K562 (cell line): Measurements from ENCODE around the gene TRABD. TPM values are rescaled to one million over a fixed set of nuclear protein-coding genes. Genes with fewer than 3 reads are reported as not detected.

Source experiments
- ATAC-seq: fragments of 200-7000 bp; cut with Tn5 transposase; 3 replicates; pipeline ENCODE4 v1.9.1; 2020; ENCODE audit warnings: moderate library complexity
- BruUV-seq: library from RNA; stranded (reverse); fragments of 400-500 nt; replicated peaks from 2 replicates; lab custom pipeline; 2021; lab: Mats Ljungman, UMichigan
- CTCF ChIA-PET: fragments of 300-600 bp; formaldehyde crosslinking; extraction: SDS; loops from one replicate; lab custom pipeline; 2021; ENCODE audit warnings: low intra/inter-chr PET ratio; lab: Yijun Ruan, JAX
- POLR2A ChIA-PET: fragments of 300-600, 350-650 bp; sonication (Branson Sonifier 250); formaldehyde crosslinking; extraction: SDS; loops from one replicate; lab custom pipeline; 2021; ENCODE audit warnings: antibody characterized with exemption, inconsistent platforms; lab: Yijun Ruan, JAX
- DNase-seq, 4 experiments: peaks; one replicate each; pipeline versions ENCODE4 v3.0.0 to v3.0.0-alpha.2; 2011 to 2018; ENCODE audit warnings: low spot score in 3 of 4, mixed read lengths in 3 of 4; ENCODE audit errors: extremely low read depth in 1 of 4
- FAIRE-seq: peaks from 2 replicates; lab custom pipeline; 2011; peaks lifted over from hg19 to GRCh38; lab: Jason Lieb, UNC
- H2AFZ ChIP-seq: 2 replicates; pipeline ENCODE4 v1.6.0; 2011; ENCODE audit warnings: low read depth, low read length, control low read depth, inconsistent platforms
- H3K27ac ChIP-seq: fragments of 200-600 bp; 3 replicates; pipeline ENCODE4 v1.8.0; 2011; ENCODE audit warnings: low read depth, mild to moderate bottlenecking, control low read depth, inconsistent platforms, low read length, moderate library complexity, mixed read lengths; ENCODE audit errors: extremely low read depth
- H3K27me3 ChIP-seq, 2 experiments: fragments of 300-600 bp in 1 of 2; 2 replicates in 1 of 2; 3 replicates in 1 of 2; pipeline versions ENCODE4 v1.6.0 to v1.8.0; 2011; ENCODE audit warnings: inconsistent platforms in 2 of 2, low read length in 2 of 2, mild to moderate bottlenecking in 1 of 2, mixed read lengths in 1 of 2, moderate library complexity in 1 of 2; ENCODE audit not compliant: control insufficient read depth in 2 of 2, insufficient read depth in 2 of 2
- H3K36me3 ChIP-seq: fragments of 300-600 bp; 3 replicates; pipeline ENCODE4 v1.8.0; 2011; ENCODE audit warnings: mild to moderate bottlenecking, low read length, inconsistent platforms; ENCODE audit not compliant: control insufficient read depth, insufficient read depth
- H3K4me1 ChIP-seq, 2 experiments: fragments of 200-600 bp in 1 of 2; replicated peaks in 1 of 2; 2 replicates in 1 of 2; 3 replicates in 1 of 2; pipeline versions ENCODE4 v1.5.1 to v1.8.0; 2011; ENCODE audit warnings: inconsistent platforms in 2 of 2, low read length in 2 of 2, mild to moderate bottlenecking in 1 of 2, mixed read lengths in 1 of 2, moderate library complexity in 1 of 2; ENCODE audit not compliant: control insufficient read depth in 2 of 2, insufficient read depth in 2 of 2
- H3K4me2 ChIP-seq: 2 replicates; pipeline ENCODE4 v1.6.1; 2011; ENCODE audit warnings: low read length, control low read depth, inconsistent platforms, mixed read lengths; ENCODE audit not compliant: insufficient read depth
- H3K4me3 ChIP-seq: fragments of 200-600 bp; sonication (generic), shearing (Covaris generic); 2 replicates; pipeline ENCODE4 v1.5.1; 2016; ENCODE audit warnings: control low read depth, inconsistent platforms
- H3K79me2 ChIP-seq: fragments of 200-600 bp; 3 replicates; pipeline ENCODE4 v1.8.0; 2011; ENCODE audit warnings: low read length, inconsistent platforms; ENCODE audit not compliant: control insufficient read depth, insufficient read depth
- H3K9ac ChIP-seq, 2 experiments: 2 replicates each; pipeline versions ENCODE4 v1.6.0 to v1.6.1; 2011; ENCODE audit warnings: low read depth in 2 of 2, low read length in 2 of 2, control low read depth in 1 of 2, inconsistent platforms in 1 of 2, mild to moderate bottlenecking in 1 of 2, mixed read lengths in 1 of 2; ENCODE audit not compliant: insufficient read depth in 1 of 2
- H3K9me1 ChIP-seq: one replicate; pipeline ENCODE4 v1.6.0; 2011; ENCODE audit warnings: inconsistent platforms, mild to moderate bottlenecking, low read length, moderate library complexity; ENCODE audit not compliant: control insufficient read depth, insufficient read depth
- H3K9me3 ChIP-seq: replicated peaks from 2 replicates; pipeline ENCODE4 v1.5.1; 2011; ENCODE audit warnings: low read depth, low read length, inconsistent platforms; ENCODE audit not compliant: control insufficient read depth, insufficient read depth
- H4K20me1 ChIP-seq: replicated peaks from 2 replicates; pipeline ENCODE4 v1.6.1; 2011; ENCODE audit warnings: low read length, inconsistent platforms, mixed read lengths; ENCODE audit not compliant: control insufficient read depth, insufficient read depth
- ATF7 ChIP-seq: fragments of 450-650 bp; IDR thresholded peaks from 2 replicates; pipeline ENCODE4 v1.7.1; 2014; ENCODE audit warnings: mild to moderate bottlenecking, moderate library complexity
- CCNT2 ChIP-seq: IDR thresholded peaks from 2 replicates; pipeline ENCODE4 v1.6.1; 2011; ENCODE audit warnings: borderline replicate concordance, low read depth, mild to moderate bottlenecking, moderate library complexity, mixed read lengths, low read length; ENCODE audit not compliant: insufficient read length; ENCODE audit errors: extremely low read depth
- EP400 ChIP-seq: fragments of 450-650 bp; IDR thresholded peaks from 2 replicates; pipeline ENCODE4 v1.6.1; 2017; ENCODE audit warnings: antibody characterized with exemption, mild to moderate bottlenecking, moderate library complexity
- MYC ChIP-seq, 2 experiments: fragments of 250-450 bp in 1 of 2; sonication (Bioruptor Pico) in 1 of 2; IDR thresholded peaks; 2 replicates each; pipeline versions ENCODE4 v1.5.1 to v1.6.1; 2012 to 2021; ENCODE audit warnings: low read depth in 2 of 2, borderline replicate concordance in 1 of 2, improper control_type of control experiment in 1 of 2, low read length in 1 of 2, mild to moderate bottlenecking in 1 of 2, moderate library complexity in 1 of 2
- SIN3A ChIP-seq, 2 experiments: fragments of 150-350 bp in 1 of 2; IDR thresholded peaks; 2 replicates each; pipeline ENCODE4 v1.6.1; 2011 to 2016; ENCODE audit warnings: borderline replicate concordance in 2 of 2, low read depth in 2 of 2, low read length in 2 of 2, mild to moderate bottlenecking in 2 of 2, moderate library complexity in 2 of 2; ENCODE audit not compliant: control insufficient read depth in 1 of 2
- ZKSCAN3 ChIP-seq: fragments of 250-450 bp; sonication (Bioruptor Pico); IDR thresholded peaks from 2 replicates; pipeline ENCODE4 v1.4.0; 2020
- ZNF354B ChIP-seq: fragments of 250-450 bp; sonication (Bioruptor Pico); IDR thresholded peaks from 2 replicates; pipeline ENCODE4 v1.4.0; 2020
- WGBS: fragments of 100-300 bp; shearing (Covaris generic); methylation state at CpG from one replicate; pipeline ENCODE4 v1.1.6; 2016; ENCODE audit warnings: low coverage, mixed read lengths; ENCODE audit not compliant: insufficient coverage; ENCODE audit errors: missing lambda C conversion rate; 5-methylcytosine and 5-hydroxymethylcytosine counted together
- in situ Hi-C: fragments of 300-500 bp; cut with MboI; formaldehyde crosslinking; loops from 4 replicates; pipeline ENCODE4 v1.15.0; 2018; ENCODE audit warnings: inconsistent platforms, mixed read lengths
- intact Hi-C: fragments of 100-400 bp; cut with micrococcal nuclease; formaldehyde crosslinking; loops from 2 replicates; pipeline ENCODE4 v1.14.2; 2022
- polyA plus RNA-seq, 8 experiments: library from polyadenylated mRNA; depleted of rRNA in 4 of 8; stranded (reverse) in 5 of 8; unstranded in 3 of 8; fragments of >200 nt; fragmentation: Nextera tagmentation in 2 of 8; fragmentation: Illumina TruSeq in 1 of 8; extraction: Ambion mirVana in 2 of 8; extraction: Trizol in 1 of 8; gene quantifications; 2 replicates each; pipeline versions ENCODE4 v1.2.1 to v1.2.3, GENCODE V29; 2011 to 2014; ENCODE audit warnings: inconsistent platforms in 1 of 8, missing spikeins in 1 of 8
- total RNA-seq, 7 experiments: library from RNA; depleted of rRNA in 6 of 7; stranded (reverse); fragments of >200 nt in 6 of 7; fragmentation: Illumina TruSeq in 2 of 7; extraction: Trizol in 2 of 7; gene quantifications; 2 replicates each; pipeline versions ENCODE4 v1.2.1 to v1.2.3, GENCODE V29; 2011 to 2021; ENCODE audit warnings: low replicate concordance in 1 of 7
- TF ChIP-seq, protein P1 (sequence below): sonication (generic); formaldehyde crosslinking; IDR thresholded peaks from 2 replicates; pipeline ENCODE4 v1.8.1; 2023; ENCODE audit warnings: mild to moderate bottlenecking, missing genetic modification reagents
- TF ChIP-seq, protein P2 (sequence below): fragments of 250-450 bp; sonication (Bioruptor Pico); IDR thresholded peaks from 2 replicates; pipeline ENCODE4 v1.8.0; 2022; ENCODE audit warnings: moderate library complexity, mild to moderate bottlenecking, inconsistent platforms
- TF ChIP-seq, protein P3 (sequence below), 2 experiments: IDR thresholded peaks; 2 replicates each; pipeline ENCODE4 v1.6.1; 2011; ENCODE audit warnings: borderline replicate concordance in 1 of 2, control low read depth in 1 of 2, low read depth in 1 of 2, low read length in 1 of 2, mild to moderate bottlenecking in 1 of 2, mixed read lengths in 1 of 2, moderate library complexity in 1 of 2; ENCODE audit not compliant: insufficient read depth in 1 of 2, insufficient read length in 1 of 2, poor library complexity in 1 of 2, severe bottlenecking in 1 of 2; ENCODE audit errors: extremely low read depth in 1 of 2
- TF ChIP-seq, protein P4 (sequence below): fragments of 250-450 bp; sonication (Bioruptor Pico); IDR thresholded peaks from 2 replicates; pipeline ENCODE4 v1.5.0; 2021

Gene TRABD
- total and polyA plus RNA-seq, 9 of the 15 experiments (the other 6 are each of a cell fraction or from before 2014, with no cell fraction given), result 0.08 to 62.9 (median 14.0) TPM

DNA sequence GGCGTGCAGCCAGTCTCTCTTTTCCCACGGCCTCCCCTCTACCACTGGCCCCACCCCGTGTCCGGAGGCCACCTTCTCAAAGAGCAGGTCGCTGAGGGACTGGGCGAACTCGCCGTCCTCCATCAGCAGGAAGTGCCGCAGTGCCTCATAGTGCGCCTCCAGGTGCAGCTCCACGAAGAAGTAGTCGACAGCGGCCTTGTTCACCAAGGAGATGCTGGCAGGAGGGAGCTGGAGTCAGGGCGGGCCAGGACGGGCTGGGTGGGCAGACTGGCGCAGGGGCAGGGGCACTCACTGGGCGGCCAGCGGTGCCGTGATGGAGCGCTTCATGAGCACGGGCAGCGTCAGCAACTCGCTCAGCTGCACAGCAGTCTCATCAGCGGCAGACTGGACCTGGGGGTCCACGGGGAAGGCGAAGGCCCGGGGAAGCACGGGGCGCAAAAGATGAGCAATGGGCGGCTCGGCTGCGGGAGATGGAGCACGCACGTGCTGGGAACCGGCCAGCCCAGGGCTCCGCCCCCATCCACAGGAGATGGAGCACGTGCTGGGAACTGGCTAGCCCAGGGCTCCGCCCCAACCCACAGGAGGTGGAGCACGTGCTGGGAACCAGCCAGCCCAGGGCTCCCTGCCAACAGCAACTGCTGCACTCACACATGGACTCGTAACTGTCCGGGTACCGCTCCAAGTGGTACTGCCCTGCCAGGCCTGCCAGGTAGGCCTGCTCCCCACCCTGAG is 33.4 kb downstream of the TRABD start:
- H2AFZ ChIP-seq, result no peak overlapping the region
- H3K27ac ChIP-seq, result no peak overlapping the region
- DNase-seq, result peak; percentile 72 to 81 (median 79)
- H3K27me3 ChIP-seq, result no peaks in the 10 kb centered on the region
- no peaks in the 10 kb centered on the region for H4K20me1 ChIP-seq
- intact Hi-C loops (no loop called here), in situ Hi-C loops (no loop called here)
- POLR2A ChIA-PET, result no interaction called here
- no peak overlapping the region for H3K4me2 ChIP-seq
- H3K9me3 ChIP-seq, result 0 out of 2 replicates have a peak, but pooled peaks cover 1% of the 10 kb centered on the region
- H3K9me1 ChIP-seq, result no peaks in the 10 kb centered on the region
- H3K36me3 ChIP-seq, result peaks cover 89% of the 10 kb centered on the region; the same call in 2 of the 3 replicates
- peaks cover 0 to 30% of the 10 kb centered on the region in 2 experiments; a peak in 3 of 5 replicates for H3K4me1 ChIP-seq
- H3K9ac ChIP-seq, result no peak overlapping the region
- 83% methylated on average over 9 of the region's 42 CpGs for WGBS
- CTCF ChIA-PET, result no interaction called here
- FAIRE-seq, result no peak
- no peak overlapping the region for H3K4me3 ChIP-seq
- peak; percentile 93 for ATAC-seq
- H3K79me2 ChIP-seq, result peaks cover 9% of the 10 kb centered on the region; the same call in 2 of the 3 replicates
- BruUV-seq, result no TSS peak
- TF ChIP-seq, protein P1, sequence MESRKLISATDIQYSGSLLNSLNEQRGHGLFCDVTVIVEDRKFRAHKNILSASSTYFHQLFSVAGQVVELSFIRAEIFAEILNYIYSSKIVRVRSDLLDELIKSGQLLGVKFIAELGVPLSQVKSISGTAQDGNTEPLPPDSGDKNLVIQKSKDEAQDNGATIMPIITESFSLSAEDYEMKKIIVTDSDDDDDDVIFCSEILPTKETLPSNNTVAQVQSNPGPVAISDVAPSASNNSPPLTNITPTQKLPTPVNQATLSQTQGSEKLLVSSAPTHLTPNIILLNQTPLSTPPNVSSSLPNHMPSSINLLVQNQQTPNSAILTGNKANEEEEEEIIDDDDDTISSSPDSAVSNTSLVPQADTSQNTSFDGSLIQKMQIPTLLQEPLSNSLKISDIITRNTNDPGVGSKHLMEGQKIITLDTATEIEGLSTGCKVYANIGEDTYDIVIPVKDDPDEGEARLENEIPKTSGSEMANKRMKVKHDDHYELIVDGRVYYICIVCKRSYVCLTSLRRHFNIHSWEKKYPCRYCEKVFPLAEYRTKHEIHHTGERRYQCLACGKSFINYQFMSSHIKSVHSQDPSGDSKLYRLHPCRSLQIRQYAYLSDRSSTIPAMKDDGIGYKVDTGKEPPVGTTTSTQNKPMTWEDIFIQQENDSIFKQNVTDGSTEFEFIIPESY (CRISPR knock-in tag), result peak; percentile 50
- TF ChIP-seq EP400 (peak; percentile 42; the same call in 1 of the 2 replicates), ATF7 (0 out of 2 replicates have a peak, but pooled peaks have one; percentile 14), MYC (IDR thresholded peaks at IDR 0.05; ENCODE audit: low read depth, low read length) (peak; percentile 85), MYC (CRISPR knock-in tag; IDR thresholded peaks at IDR 0.05; ENCODE audit: borderline replicate concordance, low read depth) (no peak), ZNF354B (CRISPR knock-in tag) (no peak), CCNT2 (peak; percentile 35), SIN3A (IDR thresholded peaks at IDR 0.05; ENCODE audit: borderline replicate concordance in 2 of 2, control insufficient read depth in 1 of 2, low read depth in 2 of 2, low read length in 2 of 2) (peak in 1 of 2 experiments; percentile 91; a peak in 1 of 4 replicates), ZKSCAN3 (CRISPR knock-in tag) (no peak)
- TF ChIP-seq, protein P2, sequence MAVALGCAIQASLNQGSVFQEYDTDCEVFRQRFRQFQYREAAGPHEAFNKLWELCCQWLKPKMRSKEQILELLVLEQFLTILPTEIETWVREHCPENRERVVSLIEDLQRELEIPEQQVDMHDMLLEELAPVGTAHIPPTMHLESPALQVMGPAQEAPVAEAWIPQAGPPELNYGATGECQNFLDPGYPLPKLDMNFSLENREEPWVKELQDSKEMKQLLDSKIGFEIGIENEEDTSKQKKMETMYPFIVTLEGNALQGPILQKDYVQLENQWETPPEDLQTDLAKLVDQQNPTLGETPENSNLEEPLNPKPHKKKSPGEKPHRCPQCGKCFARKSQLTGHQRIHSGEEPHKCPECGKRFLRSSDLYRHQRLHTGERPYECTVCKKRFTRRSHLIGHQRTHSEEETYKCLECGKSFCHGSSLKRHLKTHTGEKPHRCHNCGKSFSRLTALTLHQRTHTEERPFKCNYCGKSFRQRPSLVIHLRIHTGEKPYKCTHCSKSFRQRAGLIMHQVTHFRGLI (CRISPR knock-in tag), result no peak
- TF ChIP-seq, protein P3, sequence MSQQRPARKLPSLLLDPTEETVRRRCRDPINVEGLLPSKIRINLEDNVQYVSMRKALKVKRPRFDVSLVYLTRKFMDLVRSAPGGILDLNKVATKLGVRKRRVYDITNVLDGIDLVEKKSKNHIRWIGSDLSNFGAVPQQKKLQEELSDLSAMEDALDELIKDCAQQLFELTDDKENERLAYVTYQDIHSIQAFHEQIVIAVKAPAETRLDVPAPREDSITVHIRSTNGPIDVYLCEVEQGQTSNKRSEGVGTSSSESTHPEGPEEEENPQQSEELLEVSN (IDR thresholded peaks at IDR 0.05; ENCODE audit: borderline replicate concordance in 1 of 2, extremely low read depth in 1 of 2, insufficient read depth in 1 of 2, insufficient read length in 1 of 2, low read depth in 1 of 2, low read length in 1 of 2, poor library complexity in 1 of 2, severe bottlenecking in 1 of 2), result peak; percentile 47 to 69
- TF ChIP-seq, protein P4, sequence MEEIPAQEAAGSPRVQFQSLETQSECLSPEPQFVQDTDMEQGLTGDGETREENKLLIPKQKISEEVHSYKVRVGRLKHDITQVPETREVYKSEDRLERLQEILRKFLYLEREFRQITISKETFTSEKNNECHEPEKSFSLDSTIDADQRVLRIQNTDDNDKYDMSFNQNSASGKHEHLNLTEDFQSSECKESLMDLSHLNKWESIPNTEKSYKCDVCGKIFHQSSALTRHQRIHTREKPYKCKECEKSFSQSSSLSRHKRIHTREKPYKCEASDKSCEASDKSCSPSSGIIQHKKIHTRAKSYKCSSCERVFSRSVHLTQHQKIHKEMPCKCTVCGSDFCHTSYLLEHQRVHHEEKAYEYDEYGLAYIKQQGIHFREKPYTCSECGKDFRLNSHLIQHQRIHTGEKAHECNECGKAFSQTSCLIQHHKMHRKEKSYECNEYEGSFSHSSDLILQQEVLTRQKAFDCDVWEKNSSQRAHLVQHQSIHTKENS (CRISPR knock-in tag), result no peak
